ENCODE data around the gene CCDC91. TPM values are rescaled to one million over a fixed set of nuclear protein-coding genes. Genes with fewer than 3 reads are reported as not detected.

Gene CCDC91
- polyA plus RNA-seq, 3 donors: 6.3 to 18.1 (median 15.6) TPM

GRCh38 chr12:28158353-28158752, 31.9 kb upstream of the CCDC91 start:
- H3K79me2 ChIP-seq (ENCODE audit: insufficient read depth, low read length): no peaks in the 10 kb centered on the region
- H3K27ac ChIP-seq (ENCODE audit: low read depth in 1 of 2, low read length in 2 of 2): no peak overlapping the region
- H3K9me3 Mint-ChIP-seq: peaks cover 0 to 10% (median 0%) of the 10 kb centered on the region in 7 donors
- no peaks in the 10 kb centered on the region for H3K36me3 ChIP-seq (replicated peaks in 1 of 2; ENCODE audit: control insufficient read depth in 1 of 2, insufficient read depth in 2 of 2, low read length in 2 of 2)
- no peak for DNase-seq
- no peaks in the 10 kb centered on the region for H3K27me3 ChIP-seq (ENCODE audit: control insufficient read depth in 2 of 2, insufficient read depth in 2 of 2, low read length in 2 of 2)
- no peaks in the 10 kb centered on the region for H3K9me3 ChIP-seq (replicated peaks in 1 of 2; ENCODE audit: control insufficient read depth in 1 of 2, insufficient read depth in 1 of 2, low read length in 2 of 2)
- H4K20me1 ChIP-seq (ENCODE audit: insufficient read depth, low read length): no peaks in the 10 kb centered on the region
- 98% methylated on average over 4 of the region's 5 CpGs for WGBS (ENCODE audit: insufficient coverage)
- no peak overlapping the region for H3K4me2 ChIP-seq (replicated peaks; ENCODE audit: extremely low read depth, low read length, poor library complexity, severe bottlenecking)
- no peaks in the 10 kb centered on the region for H3K36me3 Mint-ChIP-seq
- peaks cover 0 to 2% (median 0%) of the 10 kb centered on the region in 3 donors for H3K27me3 Mint-ChIP-seq (ENCODE audit: low read depth in 3 of 3)
- intact Hi-C loops (cut with micrococcal nuclease): no loop called here
- H2AFZ ChIP-seq (ENCODE audit: insufficient read depth, low read depth, low read length, poor library complexity, severe bottlenecking): no peak overlapping the region
- H3K4me3 Mint-ChIP-seq: no peak overlapping the region
- H3K4me1 Mint-ChIP-seq: no peaks in the 10 kb centered on the region
- H3K4me1 ChIP-seq (ENCODE audit: control insufficient read depth in 1 of 2, insufficient read depth in 2 of 2, low read length in 2 of 2): no peaks in the 10 kb centered on the region
- TF ChIP-seq CTCF (IDR thresholded peaks at IDR 0.05): no peak
- no peak overlapping the region for H3K9ac ChIP-seq (ENCODE audit: insufficient read depth, low read length, poor library complexity, severe bottlenecking)
- H3K4me3 ChIP-seq (replicated peaks in 1 of 3; ENCODE audit: low read depth in 2 of 3, low read length in 3 of 3): no peak overlapping the region
- H3K27ac Mint-ChIP-seq: no peak overlapping the region

GRCh38 chr12:28159688-28160087, 30.6 kb upstream of the CCDC91 start:
- Histone ChIP-seq H3K9me3 (replicated peaks in 1 of 2; ENCODE audit: control insufficient read depth in 1 of 2, insufficient read depth in 1 of 2, low read length in 2 of 2) (no peaks in the 10 kb centered on the region), H3K4me1 (ENCODE audit: control insufficient read depth in 1 of 2, insufficient read depth in 2 of 2, low read length in 2 of 2) (no peaks in the 10 kb centered on the region), H3K4me2 (replicated peaks; ENCODE audit: extremely low read depth, low read length, poor library complexity, severe bottlenecking) (no peak overlapping the region), H3K9ac (ENCODE audit: insufficient read depth, low read length, poor library complexity, severe bottlenecking) (no peak overlapping the region), H4K20me1 (ENCODE audit: insufficient read depth, low read length) (no peaks in the 10 kb centered on the region), H2AFZ (ENCODE audit: insufficient read depth, low read depth, low read length, poor library complexity, severe bottlenecking) (no peak overlapping the region), H3K36me3 (replicated peaks in 1 of 2; ENCODE audit: control insufficient read depth in 1 of 2, insufficient read depth in 2 of 2, low read length in 2 of 2) (no peaks in the 10 kb centered on the region), H3K4me3 (replicated peaks in 1 of 3; ENCODE audit: low read depth in 2 of 3, low read length in 3 of 3) (no peak overlapping the region), H3K27me3 (ENCODE audit: control insufficient read depth in 2 of 2, insufficient read depth in 2 of 2, low read length in 2 of 2) (no peaks in the 10 kb centered on the region), H3K27ac (ENCODE audit: low read depth in 1 of 2, low read length in 2 of 2) (no peak overlapping the region), H3K79me2 (ENCODE audit: insufficient read depth, low read length) (no peaks in the 10 kb centered on the region)
- Mint-ChIP-seq H3K4me1 (no peaks in the 10 kb centered on the region), H3K9me3 (peaks cover 0 to 10% (median 0%) of the 10 kb centered on the region in 7 donors), H3K4me3 (no peak overlapping the region), H3K27me3 (ENCODE audit: low read depth in 3 of 3) (peaks cover 0 to 2% (median 0%) of the 10 kb centered on the region in 3 donors), H3K27ac (no peak overlapping the region), H3K36me3 (no peaks in the 10 kb centered on the region)
- no peak for TF ChIP-seq CTCF (IDR thresholded peaks at IDR 0.05)
- no peak for DNase-seq
- intact Hi-C loops (cut with micrococcal nuclease): no loop called here
- WGBS (ENCODE audit: insufficient coverage): no CpG with 5 or more reads among the region's 1 CpG

Measured in CD14-positive monocyte (primary cell).